ENCODE data around the gene KLHL17.

GRCh38 chr1:995665-996633 lies 35.6 kb downstream of the KLHL17 start:
- TF ChIP-seq CTCF (IDR thresholded peaks at IDR 0.05; ENCODE audit: low read depth, low read length) = no peak
- TF ChIP-seq EZH2phosphoT487 (IDR thresholded peaks at IDR 0.05; ENCODE audit: low read depth) = no peak

Measured in OCI-LY3 (cell line).